LNCaP clone FGC (cell line): ENCODE measurements around the gene CD82.
A peak's percentile ranks its signal among the peaks of the same experiment; 100 is the strongest.

Experiments used
- DNase-seq: peaks from one replicate; pipeline ENCODE4 v3.0.0-alpha.2; 2011; ENCODE audit warnings: low read depth
- H3K4me3 ChIP-seq: 2 replicates; pipeline ENCODE4 v1.5.1; 2011; ENCODE audit warnings: mild to moderate bottlenecking, low read depth, low read length, control low read depth
- TF ChIP-seq, protein P1 (sequence below): IDR thresholded peaks from 2 replicates; pipeline ENCODE4 v1.5.1; 2012; ENCODE audit warnings: mild to moderate bottlenecking; ENCODE audit not compliant: control insufficient read depth, insufficient read depth; ENCODE audit errors: extremely low read depth

CD82 gene, protein sequence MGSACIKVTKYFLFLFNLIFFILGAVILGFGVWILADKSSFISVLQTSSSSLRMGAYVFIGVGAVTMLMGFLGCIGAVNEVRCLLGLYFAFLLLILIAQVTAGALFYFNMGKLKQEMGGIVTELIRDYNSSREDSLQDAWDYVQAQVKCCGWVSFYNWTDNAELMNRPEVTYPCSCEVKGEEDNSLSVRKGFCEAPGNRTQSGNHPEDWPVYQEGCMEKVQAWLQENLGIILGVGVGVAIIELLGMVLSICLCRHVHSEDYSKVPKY

DNA sequence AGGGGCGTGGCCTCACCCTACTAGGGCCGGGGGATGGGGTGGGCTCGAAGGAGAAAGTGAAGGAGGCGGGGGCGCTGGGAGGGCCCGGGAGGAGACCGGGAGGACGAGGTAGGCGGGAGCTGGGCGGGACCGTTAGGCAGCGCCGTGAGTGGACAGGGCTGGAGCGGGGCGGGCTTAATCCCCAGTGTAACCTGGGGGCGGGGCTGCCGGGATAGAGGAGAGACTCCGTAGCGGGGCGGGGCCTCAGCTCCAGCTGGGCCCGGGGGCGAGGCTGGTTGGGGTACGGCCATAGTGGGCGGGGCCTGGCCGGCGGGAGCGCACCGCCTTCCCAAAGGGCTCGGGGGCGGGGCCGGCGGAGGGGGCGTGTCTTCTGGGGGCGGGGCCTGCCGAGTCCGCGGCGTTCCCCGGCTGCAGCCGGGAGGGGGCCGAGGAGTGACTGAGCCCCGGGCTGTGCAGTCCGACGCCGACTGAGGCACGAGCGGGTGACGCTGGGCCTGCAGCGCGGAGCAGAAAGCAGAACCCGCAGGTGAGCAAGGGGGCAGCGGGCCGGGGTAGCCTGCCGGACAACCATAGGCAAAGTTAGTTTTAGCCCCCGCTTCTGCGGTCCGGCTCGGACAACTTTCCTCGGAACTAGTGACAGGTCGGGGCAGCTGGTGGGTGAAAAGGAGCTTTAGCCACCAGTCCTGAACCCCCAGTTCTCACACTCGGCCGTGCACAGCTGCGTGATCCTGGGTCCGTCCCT, at the start of gene CD82:
Gene CD82 (plus strand): TSS at position 453 of the 742 bp plus-strand sequence. CDS start 29,000 bp downstream, outside the sequence.
- peak; percentile 82 for DNase-seq
- peak within 1 kb of the TSS; percentile 60 for H3K4me3 ChIP-seq
- TF ChIP-seq, protein P1, sequence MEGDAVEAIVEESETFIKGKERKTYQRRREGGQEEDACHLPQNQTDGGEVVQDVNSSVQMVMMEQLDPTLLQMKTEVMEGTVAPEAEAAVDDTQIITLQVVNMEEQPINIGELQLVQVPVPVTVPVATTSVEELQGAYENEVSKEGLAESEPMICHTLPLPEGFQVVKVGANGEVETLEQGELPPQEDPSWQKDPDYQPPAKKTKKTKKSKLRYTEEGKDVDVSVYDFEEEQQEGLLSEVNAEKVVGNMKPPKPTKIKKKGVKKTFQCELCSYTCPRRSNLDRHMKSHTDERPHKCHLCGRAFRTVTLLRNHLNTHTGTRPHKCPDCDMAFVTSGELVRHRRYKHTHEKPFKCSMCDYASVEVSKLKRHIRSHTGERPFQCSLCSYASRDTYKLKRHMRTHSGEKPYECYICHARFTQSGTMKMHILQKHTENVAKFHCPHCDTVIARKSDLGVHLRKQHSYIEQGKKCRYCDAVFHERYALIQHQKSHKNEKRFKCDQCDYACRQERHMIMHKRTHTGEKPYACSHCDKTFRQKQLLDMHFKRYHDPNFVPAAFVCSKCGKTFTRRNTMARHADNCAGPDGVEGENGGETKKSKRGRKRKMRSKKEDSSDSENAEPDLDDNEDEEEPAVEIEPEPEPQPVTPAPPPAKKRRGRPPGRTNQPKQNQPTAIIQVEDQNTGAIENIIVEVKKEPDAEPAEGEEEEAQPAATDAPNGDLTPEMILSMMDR = peak; percentile 29; the same call in 1 of the 2 replicates

DNA sequence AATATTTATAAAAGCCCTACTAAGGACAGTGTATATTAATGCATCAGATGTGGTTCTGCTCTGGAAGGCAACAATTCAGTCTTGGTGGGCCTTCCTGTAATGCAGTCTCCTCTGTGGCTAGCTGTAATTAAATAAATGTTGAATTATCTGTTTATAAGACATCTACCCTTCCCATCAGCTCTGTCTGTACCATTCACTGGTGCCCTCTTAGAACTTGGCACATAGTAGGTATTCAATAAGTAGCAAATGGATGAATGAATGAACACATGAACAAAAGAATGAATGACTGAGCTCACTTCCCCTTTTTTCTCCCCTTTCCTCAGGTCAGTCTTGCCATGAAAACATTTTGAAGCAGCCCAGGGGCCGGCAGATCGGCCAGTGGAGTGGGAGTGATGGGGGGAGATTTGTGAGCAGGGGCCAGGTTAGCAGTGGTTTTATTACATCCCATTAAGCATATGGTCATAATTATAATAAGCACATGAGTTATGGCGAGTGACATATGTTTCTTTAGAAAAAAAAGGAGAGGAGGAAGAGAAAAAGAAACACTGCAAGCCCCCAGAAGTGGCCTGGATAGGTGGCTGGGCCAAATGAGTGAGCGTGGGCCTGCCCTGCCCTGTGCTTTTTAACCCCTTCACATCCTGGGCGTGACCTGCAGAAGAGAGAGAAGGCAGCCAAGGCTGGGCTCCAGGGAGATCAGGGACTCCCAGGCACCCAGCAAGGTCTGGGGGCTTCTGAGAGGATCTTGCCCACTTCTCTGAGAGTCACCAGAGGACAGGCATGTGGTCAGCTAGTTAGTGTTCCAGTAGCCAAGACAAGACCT, 48.6 kb upstream of the CD82 start:
- no peak overlapping the region for H3K4me3 ChIP-seq
- no peak for DNase-seq
- TF ChIP-seq, protein P1 = no peak

DNA sequence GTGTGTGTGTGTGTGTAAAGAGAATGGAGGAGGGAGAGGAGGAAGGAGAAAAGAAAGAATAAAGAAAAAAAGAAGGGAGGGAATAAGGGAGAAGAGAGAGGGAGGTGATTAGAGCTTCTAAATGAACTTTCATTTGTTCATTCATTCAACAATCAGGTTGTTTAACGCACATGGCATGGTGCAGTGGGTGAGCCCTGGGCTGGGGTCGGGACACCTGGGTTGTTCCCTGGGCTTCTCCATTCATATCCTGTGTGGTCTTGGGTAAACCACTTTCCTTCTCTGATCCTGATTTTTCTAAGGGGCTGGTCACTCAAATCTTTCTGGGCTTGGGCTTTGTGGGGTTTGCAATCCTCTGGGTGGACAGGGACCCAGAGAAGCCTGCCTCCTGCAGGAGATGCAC, 47.9 kb upstream of the CD82 start:
- TF ChIP-seq, protein P1 = no peak
- DNase-seq = no peak
- H3K4me3 ChIP-seq = no peak overlapping the region

DNA sequence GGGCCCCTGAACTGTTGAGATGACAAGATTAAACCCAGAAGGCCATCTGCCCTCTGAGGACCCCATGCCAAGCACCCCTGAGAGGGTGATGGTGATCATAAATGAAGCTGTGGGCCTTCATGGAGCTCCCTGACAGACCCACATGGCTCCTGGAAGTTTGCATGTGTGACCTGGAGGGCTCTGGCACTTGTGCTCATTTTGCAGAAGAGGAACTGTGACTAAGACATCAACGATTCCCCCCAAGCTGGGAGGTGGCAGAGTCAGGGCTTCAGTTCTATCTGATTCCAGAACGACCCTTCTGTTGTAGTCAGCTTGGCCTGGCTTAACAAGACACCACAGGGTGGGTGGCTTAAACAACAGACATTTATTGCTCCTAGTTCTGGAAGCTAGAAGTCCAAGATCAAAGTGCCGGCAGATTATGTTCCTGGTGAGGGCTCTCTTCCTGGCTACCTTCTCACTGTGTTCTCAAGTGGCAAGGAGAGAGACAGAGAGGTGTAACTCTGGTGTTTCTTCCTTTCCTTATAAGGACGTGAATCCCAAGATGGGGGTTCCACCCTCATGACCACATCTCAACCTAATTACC, 46.4 kb upstream of the CD82 start:
- no peak overlapping the region for H3K4me3 ChIP-seq
- TF ChIP-seq, protein P1 = no peak
- no peak for DNase-seq

DNA sequence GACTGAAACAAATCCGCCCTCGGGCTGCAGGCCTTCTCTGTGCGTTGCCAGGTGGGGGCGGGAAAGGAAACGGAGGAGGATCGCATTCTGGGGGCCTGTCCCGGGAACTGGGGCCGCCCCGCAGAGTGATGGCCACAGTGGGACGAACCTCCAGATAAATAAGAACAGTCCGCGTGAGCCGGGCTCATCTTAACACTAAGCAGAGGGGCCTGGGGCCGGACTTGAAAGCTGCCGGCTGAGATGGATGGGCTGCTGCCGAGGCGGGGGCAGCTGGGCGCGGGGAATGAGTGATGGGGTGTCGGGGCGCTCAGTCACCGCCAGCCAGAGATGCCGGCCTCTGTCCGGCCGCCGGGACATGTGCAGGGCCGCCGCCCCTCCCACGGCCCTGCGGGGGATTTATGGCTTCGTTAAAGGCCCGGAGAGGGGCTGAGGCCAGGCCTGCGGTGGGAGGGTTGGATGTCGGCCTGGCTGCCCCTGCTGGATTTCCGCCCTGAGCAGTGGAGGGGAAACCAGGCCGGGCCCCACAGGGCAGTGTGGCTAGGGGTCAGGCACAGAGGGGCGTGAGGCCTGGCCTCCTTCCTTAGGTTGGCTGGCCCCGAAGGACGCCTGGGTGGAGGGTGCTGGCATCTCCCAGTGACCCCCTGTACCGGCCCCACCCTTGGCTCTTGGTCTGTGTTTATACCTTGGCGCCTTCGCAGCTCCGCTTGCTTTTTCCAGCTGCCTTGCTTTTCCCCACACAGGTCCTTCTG, 45.3 kb upstream of the CD82 start:
- TF ChIP-seq, protein P1 = no peak
- no peak for DNase-seq
- no peak overlapping the region for H3K4me3 ChIP-seq

DNA sequence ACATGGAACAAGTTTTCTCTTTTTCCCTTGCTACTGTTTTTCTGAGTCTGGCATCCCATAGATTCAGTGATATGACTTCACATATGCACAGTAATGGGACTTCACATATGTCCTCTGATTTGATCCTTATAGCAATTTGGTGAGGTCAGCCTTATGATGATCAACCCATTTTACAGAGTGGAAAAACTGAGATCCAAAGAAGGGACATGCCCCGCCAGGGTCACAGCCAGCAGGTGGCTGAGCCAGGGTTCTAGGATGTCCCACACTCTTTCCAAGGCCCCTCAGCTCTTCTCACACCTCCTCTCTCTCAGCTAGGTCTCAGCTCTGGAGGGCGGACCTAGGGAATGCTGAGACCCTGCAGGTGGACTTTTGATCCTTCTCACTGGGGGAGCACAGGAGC, 44.3 kb upstream of the CD82 start:
- H3K4me3 ChIP-seq = no peak overlapping the region
- TF ChIP-seq, protein P1 = no peak
- DNase-seq = no peak
